ENCODE data around the gene TMEM117.
"Not testable (repeated sequence)": the region's sequence is repeated elsewhere in the genome, so short reads cannot be mapped to it uniquely, and the experiment has no call there.

Gene TMEM117

GRCh38 chr12:44247588-44247987 is 411.7 kb downstream of the TMEM117 start:
- Mint-ChIP-seq H3K27me3 (no peaks in the 10 kb centered on the region), H3K36me3 (ENCODE audit: low read depth) (no peaks in the 10 kb centered on the region), H3K4me1 (ENCODE audit: low read depth) (no peaks in the 10 kb centered on the region), H3K27ac (no peak overlapping the region), H3K4me3 (no peak overlapping the region), H3K9me3 (peaks cover 38% of the 10 kb centered on the region)
- intact Hi-C loops (cut with micrococcal nuclease): no loop called here

GRCh38 chr12:44248436-44248835 is 412.6 kb downstream of the TMEM117 start:
- H3K4me1 Mint-ChIP-seq (ENCODE audit: low read depth): no peaks in the 10 kb centered on the region
- no peaks in the 10 kb centered on the region for H3K36me3 Mint-ChIP-seq (ENCODE audit: low read depth)
- intact Hi-C loops (cut with micrococcal nuclease): no loop called here
- H3K9me3 Mint-ChIP-seq: peaks cover 33% of the 10 kb centered on the region
- H3K4me3 Mint-ChIP-seq: no peak overlapping the region
- no peaks in the 10 kb centered on the region for H3K27me3 Mint-ChIP-seq
- H3K27ac Mint-ChIP-seq: no peak overlapping the region

GRCh38 chr12:44250440-44250839 is 414.6 kb downstream of the TMEM117 start:
- intact Hi-C loops (cut with micrococcal nuclease); H3K27ac Mint-ChIP-seq; H3K36me3 Mint-ChIP-seq (ENCODE audit: low read depth); H3K4me3 Mint-ChIP-seq; H3K27me3 Mint-ChIP-seq; H3K4me1 Mint-ChIP-seq (ENCODE audit: low read depth): not testable (repeated sequence)
- peaks cover 21% of the 10 kb centered on the region for H3K9me3 Mint-ChIP-seq

GRCh38 chr12:44253338-44253856 is 417.5 kb downstream of the TMEM117 start:
- intact Hi-C loops (cut with micrococcal nuclease): no loop called here
- no peaks in the 10 kb centered on the region for H3K27me3 Mint-ChIP-seq
- no peak overlapping the region for H3K4me3 Mint-ChIP-seq
- no peak overlapping the region for H3K27ac Mint-ChIP-seq
- peaks cover 11% of the 10 kb centered on the region for H3K9me3 Mint-ChIP-seq
- H3K36me3 Mint-ChIP-seq (ENCODE audit: low read depth): no peaks in the 10 kb centered on the region
- H3K4me1 Mint-ChIP-seq (ENCODE audit: low read depth): no peaks in the 10 kb centered on the region

- Mint-ChIP-seq H3K4me3 (no peak overlapping the region), H3K27me3 (no peaks in the 10 kb centered on the region), H3K36me3 (ENCODE audit: low read depth) (no peaks in the 10 kb centered on the region), H3K4me1 (ENCODE audit: low read depth) (no peaks in the 10 kb centered on the region), H3K9me3 (no peaks in the 10 kb centered on the region), H3K27ac (no peak overlapping the region)
- intact Hi-C loops (cut with micrococcal nuclease): no loop called here
Observed at GRCh38 chr12:44258246-44258645, 422.4 kb downstream of the TMEM117 start.

GRCh38 chr12:44259890-44260289 is 424.0 kb downstream of the TMEM117 start:
- H3K27ac Mint-ChIP-seq: no peak overlapping the region
- H3K4me3 Mint-ChIP-seq: no peak overlapping the region
- no peaks in the 10 kb centered on the region for H3K36me3 Mint-ChIP-seq (ENCODE audit: low read depth)
- no peaks in the 10 kb centered on the region for H3K4me1 Mint-ChIP-seq (ENCODE audit: low read depth)
- H3K27me3 Mint-ChIP-seq: no peaks in the 10 kb centered on the region
- intact Hi-C loops (cut with micrococcal nuclease): no loop called here
- H3K9me3 Mint-ChIP-seq: no peaks in the 10 kb centered on the region

- no peak overlapping the region for H3K27ac Mint-ChIP-seq
- no peaks in the 10 kb centered on the region for H3K36me3 Mint-ChIP-seq (ENCODE audit: low read depth)
- intact Hi-C loops (cut with micrococcal nuclease): no loop called here
- H3K9me3 Mint-ChIP-seq: no peaks in the 10 kb centered on the region
- H3K27me3 Mint-ChIP-seq: no peaks in the 10 kb centered on the region
- H3K4me3 Mint-ChIP-seq: no peak overlapping the region
- H3K4me1 Mint-ChIP-seq (ENCODE audit: low read depth): no peaks in the 10 kb centered on the region
Observed at GRCh38 chr12:44260581-44260980, 424.7 kb downstream of the TMEM117 start.

- Mint-ChIP-seq H3K27me3 (no peaks in the 10 kb centered on the region), H3K36me3 (ENCODE audit: low read depth) (no peaks in the 10 kb centered on the region), H3K4me3 (no peak overlapping the region), H3K27ac (no peak overlapping the region), H3K9me3 (peaks cover 5% of the 10 kb centered on the region), H3K4me1 (ENCODE audit: low read depth) (no peaks in the 10 kb centered on the region)
- intact Hi-C loops (cut with micrococcal nuclease): no loop called here
Observed at GRCh38 chr12:44285321-44285960, 449.6 kb downstream of the TMEM117 start.

GRCh38 chr12:44286336-44286735 is 450.5 kb downstream of the TMEM117 start:
- intact Hi-C loops (cut with micrococcal nuclease): no loop called here
- Mint-ChIP-seq H3K27ac (no peak overlapping the region), H3K9me3 (peaks cover 9% of the 10 kb centered on the region), H3K4me1 (ENCODE audit: low read depth) (no peaks in the 10 kb centered on the region), H3K36me3 (ENCODE audit: low read depth) (no peaks in the 10 kb centered on the region), H3K4me3 (no peak overlapping the region), H3K27me3 (no peaks in the 10 kb centered on the region)

GRCh38 chr12:44286821-44287505 is 451.1 kb downstream of the TMEM117 start:
- H3K36me3 Mint-ChIP-seq (ENCODE audit: low read depth): no peaks in the 10 kb centered on the region
- no peaks in the 10 kb centered on the region for H3K4me1 Mint-ChIP-seq (ENCODE audit: low read depth)
- intact Hi-C loops (cut with micrococcal nuclease): no loop called here
- no peak overlapping the region for H3K4me3 Mint-ChIP-seq
- no peak overlapping the region for H3K27ac Mint-ChIP-seq
- no peaks in the 10 kb centered on the region for H3K27me3 Mint-ChIP-seq
- peaks cover 10% of the 10 kb centered on the region for H3K9me3 Mint-ChIP-seq

GRCh38 chr12:44287545-44287944 is 451.7 kb downstream of the TMEM117 start:
- intact Hi-C loops (cut with micrococcal nuclease): no loop called here
- Mint-ChIP-seq H3K9me3 (peaks cover 16% of the 10 kb centered on the region), H3K27me3 (no peaks in the 10 kb centered on the region), H3K36me3 (ENCODE audit: low read depth) (no peaks in the 10 kb centered on the region), H3K27ac (no peak overlapping the region), H3K4me3 (no peak overlapping the region), H3K4me1 (ENCODE audit: low read depth) (no peaks in the 10 kb centered on the region)

- intact Hi-C loops (cut with micrococcal nuclease): no loop called here
- Mint-ChIP-seq H3K9me3 (peaks cover 34% of the 10 kb centered on the region), H3K36me3 (ENCODE audit: low read depth) (no peaks in the 10 kb centered on the region), H3K27me3 (no peaks in the 10 kb centered on the region), H3K4me3 (no peak overlapping the region), H3K27ac (no peak overlapping the region), H3K4me1 (ENCODE audit: low read depth) (no peaks in the 10 kb centered on the region)
Observed at GRCh38 chr12:44294649-44295048, 458.8 kb downstream of the TMEM117 start.

- intact Hi-C loops (cut with micrococcal nuclease): no loop called here
- Mint-ChIP-seq H3K9me3 (peaks cover 25% of the 10 kb centered on the region), H3K27ac (no peak overlapping the region)
Observed at GRCh38 chr12:44295958-44296623, 460.2 kb downstream of the TMEM117 start.

GRCh38 chr12:44296624-44297197 is 460.8 kb downstream of the TMEM117 start:
- H3K9me3 Mint-ChIP-seq: peaks cover 27% of the 10 kb centered on the region
- no peaks in the 10 kb centered on the region for H3K4me1 Mint-ChIP-seq (ENCODE audit: low read depth)
- no peak overlapping the region for H3K27ac Mint-ChIP-seq
- no peaks in the 10 kb centered on the region for H3K36me3 Mint-ChIP-seq (ENCODE audit: low read depth)
- H3K4me3 Mint-ChIP-seq: no peak overlapping the region
- intact Hi-C loops (cut with micrococcal nuclease): no loop called here
- H3K27me3 Mint-ChIP-seq: no peaks in the 10 kb centered on the region

More at GRCh38 chr12:44295958-44296623, 460.2 kb downstream of the TMEM117 start:
- Mint-ChIP-seq H3K4me1 (ENCODE audit: low read depth) (no peaks in the 10 kb centered on the region), H3K4me3 (no peak overlapping the region), H3K36me3 (ENCODE audit: low read depth) (no peaks in the 10 kb centered on the region), H3K27me3 (no peaks in the 10 kb centered on the region)

All from dendritic cell treated with granulocyte-macrophage colony-stimulating factor and Interleukin-4, amounts not matched to agents 40 ng/mL and 50 ng/mL, for 4 days (primary cell).